VCaP (cell line): ENCODE results near the gene SRC.
"Not testable (repeated sequence)": the region's sequence is repeated elsewhere in the genome, so short reads cannot be mapped to it uniquely, and the experiment has no call there.

Experiments used
- H3K27ac ChIP-seq: fragments of 450-650 bp; 2 replicates; pipeline ENCODE4 v1.5.1; 2017
- TF ChIP-seq, protein P1 (sequence below): fragments of 450-650 bp; conservative IDR thresholded peaks from 2 replicates; pipeline ENCODE4 v1.5.1; 2017; ENCODE audit warnings: mild to moderate bottlenecking, moderate library complexity

The SRC gene

GRCh38 chr20:37339208-37339607, 6.7 kb upstream of the SRC start:
- no peak overlapping the region for H3K27ac ChIP-seq
- TF ChIP-seq, protein P1, sequence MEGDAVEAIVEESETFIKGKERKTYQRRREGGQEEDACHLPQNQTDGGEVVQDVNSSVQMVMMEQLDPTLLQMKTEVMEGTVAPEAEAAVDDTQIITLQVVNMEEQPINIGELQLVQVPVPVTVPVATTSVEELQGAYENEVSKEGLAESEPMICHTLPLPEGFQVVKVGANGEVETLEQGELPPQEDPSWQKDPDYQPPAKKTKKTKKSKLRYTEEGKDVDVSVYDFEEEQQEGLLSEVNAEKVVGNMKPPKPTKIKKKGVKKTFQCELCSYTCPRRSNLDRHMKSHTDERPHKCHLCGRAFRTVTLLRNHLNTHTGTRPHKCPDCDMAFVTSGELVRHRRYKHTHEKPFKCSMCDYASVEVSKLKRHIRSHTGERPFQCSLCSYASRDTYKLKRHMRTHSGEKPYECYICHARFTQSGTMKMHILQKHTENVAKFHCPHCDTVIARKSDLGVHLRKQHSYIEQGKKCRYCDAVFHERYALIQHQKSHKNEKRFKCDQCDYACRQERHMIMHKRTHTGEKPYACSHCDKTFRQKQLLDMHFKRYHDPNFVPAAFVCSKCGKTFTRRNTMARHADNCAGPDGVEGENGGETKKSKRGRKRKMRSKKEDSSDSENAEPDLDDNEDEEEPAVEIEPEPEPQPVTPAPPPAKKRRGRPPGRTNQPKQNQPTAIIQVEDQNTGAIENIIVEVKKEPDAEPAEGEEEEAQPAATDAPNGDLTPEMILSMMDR, result no peak

DNA sequence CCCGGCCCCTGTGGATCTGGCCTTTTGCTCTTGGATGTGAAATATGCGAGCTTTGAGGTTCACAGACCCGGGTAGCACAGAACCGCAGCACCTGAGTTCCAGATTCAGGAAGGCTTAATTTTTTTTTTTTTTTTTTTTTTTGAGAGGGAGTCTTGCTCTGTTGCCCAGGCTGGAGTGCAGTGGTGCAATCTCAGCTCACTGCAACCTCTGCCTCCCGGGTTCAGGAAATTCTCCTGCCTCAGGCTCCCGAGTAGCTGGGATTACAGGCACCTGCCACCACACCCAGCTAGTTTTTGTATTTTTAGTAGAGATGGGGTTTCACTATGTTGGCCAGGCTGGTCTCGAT, 6.2 kb upstream of the SRC start:
- not testable (repeated sequence) for H3K27ac ChIP-seq

GRCh38 chr20:37340998-37341397, 4.9 kb upstream of the SRC start:
- TF ChIP-seq, protein P1, result no peak
- H3K27ac ChIP-seq, result no peak overlapping the region

GRCh38 chr20:37341632-37342031, 4.3 kb upstream of the SRC start:
- H3K27ac ChIP-seq, result no peak overlapping the region

GRCh38 chr20:37342231-37343177, 3.4 kb upstream of the SRC start:
- TF ChIP-seq, protein P1, result no peak

More at GRCh38 chr20:37341632-37342031, 4.3 kb upstream of the SRC start:
- TF ChIP-seq, protein P1, result no peak

DNA sequence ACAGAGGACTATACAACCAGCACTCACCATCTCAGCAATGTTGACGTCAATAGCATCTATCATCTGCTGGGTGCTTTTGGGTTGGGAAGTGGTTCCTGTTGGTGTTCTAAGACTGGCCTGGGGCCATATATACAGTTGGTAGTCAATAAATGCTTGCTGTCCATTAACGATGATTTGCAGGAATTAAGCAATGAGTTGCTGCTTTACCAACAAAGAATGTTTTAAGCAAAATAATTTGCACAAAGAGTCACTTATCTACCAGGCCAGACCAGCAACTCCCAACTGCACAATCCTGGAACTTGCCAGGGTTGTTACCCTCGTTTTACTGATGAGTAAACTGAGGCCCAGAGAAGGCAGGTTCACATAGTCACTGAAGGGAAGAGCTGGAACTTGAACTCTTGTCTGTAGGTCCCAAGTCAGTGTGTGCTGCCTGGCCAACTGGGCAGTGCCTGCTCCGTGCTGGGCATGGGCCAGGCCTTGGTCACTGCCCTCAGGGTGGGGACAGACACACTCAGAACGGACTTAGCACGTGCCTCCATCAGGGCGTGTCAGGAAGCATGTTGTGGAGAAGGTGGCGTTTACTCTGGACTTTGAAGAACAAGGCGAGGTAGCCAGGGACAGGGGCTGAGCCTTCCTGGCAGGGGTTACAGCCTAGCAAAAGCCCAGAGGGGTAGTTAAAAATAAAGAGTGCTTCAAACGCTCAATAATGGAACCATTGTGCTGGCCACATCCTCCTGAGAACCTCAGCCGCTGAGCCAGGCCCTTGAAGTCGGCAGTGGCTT, 2.5 kb upstream of the SRC start:
- H3K27ac ChIP-seq, result peak overlapping the region; percentile 98
- TF ChIP-seq, protein P1, result no peak

More at GRCh38 chr20:37342231-37343177, 3.4 kb upstream of the SRC start:
- H3K27ac ChIP-seq, result peak overlapping the region; percentile 98

GRCh38 chr20:37343994-37344355, 2.0 kb upstream of the SRC start:
- H3K27ac ChIP-seq, result peak overlapping the region; percentile 98
- TF ChIP-seq, protein P1, result no peak
